HG03432 (cell line): ENCODE data around the gene TFDP1.

Experiments
- ATAC-seq: cut with Tn5 transposase; IDR thresholded peaks from one replicate; pipeline ENCODE4 v1.9.1; 2021; ENCODE audit warnings: mild to moderate bottlenecking, moderate library complexity; ENCODE audit not compliant: unreplicated experiment

The TFDP1 gene

GRCh38 chr13:113646921-113647340 lies 62.4 kb downstream of the TFDP1 start:
- ATAC-seq: no peak

- no peak for ATAC-seq
Measured at GRCh38 chr13:113647351-113648215, 63.0 kb downstream of the TFDP1 start.

GRCh38 chr13:113648216-113648610 lies 63.7 kb downstream of the TFDP1 start:
- no peak for ATAC-seq

- no peak for ATAC-seq
Measured at GRCh38 chr13:113649212-113649611, 64.7 kb downstream of the TFDP1 start.

GRCh38 chr13:113650275-113650674 lies 65.7 kb downstream of the TFDP1 start:
- ATAC-seq: no peak

- no peak for ATAC-seq
Measured at GRCh38 chr13:113650731-113651148, 66.2 kb downstream of the TFDP1 start.

- ATAC-seq: no peak
Measured at GRCh38 chr13:113651511-113652403, 67.2 kb downstream of the TFDP1 start.

GRCh38 chr13:113652404-113653263 lies 68.1 kb downstream of the TFDP1 start:
- no peak for ATAC-seq

GRCh38 chr13:113653264-113654174 lies 69.0 kb downstream of the TFDP1 start:
- no peak for ATAC-seq

- no peak for ATAC-seq
Measured at GRCh38 chr13:113654175-113654560, 69.6 kb downstream of the TFDP1 start.

- no peak for ATAC-seq
Measured at GRCh38 chr13:113654591-113655345, 70.2 kb downstream of the TFDP1 start.

GRCh38 chr13:113655346-113656002 lies 70.9 kb downstream of the TFDP1 start:
- no peak for ATAC-seq

GRCh38 chr13:113656003-113656588 lies 71.5 kb downstream of the TFDP1 start:
- ATAC-seq: no peak

- no peak for ATAC-seq
Measured at GRCh38 chr13:113656831-113657671, 72.5 kb downstream of the TFDP1 start.

- no peak for ATAC-seq
Measured at GRCh38 chr13:113657851-113658741, 73.5 kb downstream of the TFDP1 start, which contains the start of gene ATP4B. Gene ATP4B, minus strand, starts transcription at chr13:113658198. Its CDS starts 54 bp downstream, at chr13:113658144.

- ATAC-seq: no peak
Measured at GRCh38 chr13:113658836-113659235, 74.3 kb downstream of the TFDP1 start.
